Measurements from ENCODE around the gene COL20A1.

- no peak for TF ChIP-seq POLR2AphosphoS5 (IDR thresholded peaks at IDR 0.05; ENCODE audit: low read depth, low read length)
- TF ChIP-seq REST (IDR thresholded peaks at IDR 0.05; ENCODE audit: insufficient read depth in 1 of 2, low read depth in 2 of 2, low read length in 2 of 2): no peak
- TF ChIP-seq SIN3A (IDR thresholded peaks at IDR 0.05; ENCODE audit: borderline replicate concordance, insufficient read depth, low read length): no peak
- no peak for TF ChIP-seq TAF1 (IDR thresholded peaks at IDR 0.05; ENCODE audit: borderline replicate concordance, insufficient read depth, low read length)
Measured at GRCh38 chr20:63261060-63261794, 31.8 kb upstream of the COL20A1 start.

All from PFSK-1 (cell line).